Rectal smooth muscle tissue (tissue), 1 donor: ENCODE data around the gene GCA.
A peak's percentile ranks its signal among the peaks of the same experiment; 100 is the strongest.

Experiments used
- H3K27ac ChIP-seq: one replicate; pipeline ENCODE4 v1.7.0; 2013; ENCODE audit warnings: low read depth, low read length, inconsistent platforms
- H3K27me3 ChIP-seq: one replicate; pipeline ENCODE4 v1.7.0; 2013; ENCODE audit warnings: low read length; ENCODE audit not compliant: control insufficient read depth, insufficient read depth
- H3K36me3 ChIP-seq: one replicate; pipeline ENCODE4 v1.7.0; 2013; ENCODE audit warnings: low read length; ENCODE audit not compliant: control insufficient read depth, insufficient read depth
- H3K4me1 ChIP-seq: one replicate; pipeline ENCODE4 v1.7.0; 2013; ENCODE audit warnings: low read length; ENCODE audit not compliant: control insufficient read depth, insufficient read depth
- H3K4me3 ChIP-seq: one replicate; pipeline ENCODE4 v1.7.0; 2013; ENCODE audit warnings: low read length
- H3K9ac ChIP-seq: one replicate; pipeline ENCODE4 v1.7.0; 2013; ENCODE audit warnings: low read length

The GCA gene

DNA sequence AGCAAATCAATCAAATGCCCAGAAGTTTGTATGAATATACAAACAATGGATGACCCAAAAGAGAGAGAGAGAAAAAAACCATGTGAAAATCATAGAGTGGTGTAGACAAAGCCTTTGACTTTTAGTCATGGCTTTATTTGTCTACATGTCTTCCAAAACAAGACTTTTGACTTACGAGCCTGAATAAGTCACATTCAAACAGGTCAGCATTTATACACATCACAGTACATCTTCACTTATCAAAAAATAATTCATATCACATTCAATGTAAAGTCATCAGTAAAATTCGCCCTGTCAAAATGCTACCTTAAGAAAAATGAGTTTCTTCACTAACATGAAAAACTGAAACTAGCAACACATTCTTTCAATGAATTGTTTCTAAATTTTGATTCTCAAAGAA, 27.3 kb upstream of the GCA start:
- H3K27me3 ChIP-seq, result no peaks in the 10 kb centered on the region
- no peaks in the 10 kb centered on the region for H3K36me3 ChIP-seq
- no peak overlapping the region for H3K27ac ChIP-seq
- H3K9ac ChIP-seq, result no peak overlapping the region
- peak overlapping the region; percentile 23 for H3K4me3 ChIP-seq
- H3K4me1 ChIP-seq, result peaks cover 10% of the 10 kb centered on the region

DNA sequence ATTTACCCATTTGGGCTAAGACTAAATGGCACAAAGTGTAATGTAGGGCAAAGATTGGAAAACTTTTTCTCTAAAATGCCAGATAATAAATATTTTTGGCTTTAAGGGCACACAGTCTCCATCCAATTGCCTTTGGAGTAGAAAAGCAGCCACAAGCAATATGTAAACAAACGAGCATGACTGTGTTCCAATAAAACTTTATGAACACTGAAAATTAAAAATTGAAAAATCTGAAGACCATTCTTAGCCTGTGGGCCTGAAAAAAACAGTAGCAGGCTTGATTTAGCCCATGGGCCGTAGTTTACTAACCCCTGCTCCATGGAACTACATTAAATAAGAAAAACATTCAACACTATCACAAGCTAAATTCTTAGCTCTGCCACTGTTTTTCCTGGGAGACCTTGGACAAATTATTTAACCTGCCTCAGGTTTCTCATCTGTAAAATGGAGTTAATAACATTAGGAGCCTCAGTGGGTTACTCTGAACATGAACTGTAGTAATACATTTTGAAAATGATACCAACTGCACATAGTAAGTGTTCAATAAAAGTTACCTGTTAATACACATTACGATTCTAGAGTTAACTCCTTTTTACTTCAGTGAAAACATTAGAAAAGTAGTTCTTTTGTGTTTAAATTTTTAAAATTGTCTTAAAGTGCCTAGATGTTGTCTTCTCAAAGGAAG, 26.7 kb upstream of the GCA start:
- no peaks in the 10 kb centered on the region for H3K36me3 ChIP-seq

DNA sequence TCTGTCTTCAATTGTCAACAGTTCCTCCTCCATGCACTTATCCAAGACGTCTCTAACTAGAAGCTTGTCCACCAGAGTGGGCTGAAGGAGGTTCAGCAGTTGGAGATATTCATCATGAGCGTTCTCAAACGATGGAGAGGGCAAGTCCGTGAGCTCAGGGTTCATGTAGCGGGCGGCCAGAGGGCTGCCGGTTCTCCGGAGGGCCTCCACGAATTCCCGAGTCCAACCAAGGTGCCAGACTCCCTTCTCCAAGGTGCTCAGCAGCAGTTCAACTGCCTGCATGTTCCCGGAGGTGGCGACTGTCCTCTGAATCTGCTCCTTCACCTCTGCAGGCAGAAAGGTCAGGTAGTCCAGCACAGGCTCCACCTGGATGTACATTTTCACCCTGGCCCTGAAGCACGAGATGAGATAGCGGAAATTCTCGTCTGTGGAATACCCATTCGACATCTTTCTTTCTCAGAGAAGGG, 26.0 kb upstream of the GCA start:
- H3K27me3 ChIP-seq, result no peaks in the 10 kb centered on the region
- peak overlapping the region; percentile 98 for H3K4me3 ChIP-seq
- peak overlapping the region; percentile 76 for H3K9ac ChIP-seq
- H3K36me3 ChIP-seq, result no peaks in the 10 kb centered on the region
- peak overlapping the region; percentile 76 for H3K27ac ChIP-seq
- H3K4me1 ChIP-seq, result peaks cover 10% of the 10 kb centered on the region

More for the DNA sequence above, 26.7 kb upstream of the GCA start:
- Histone ChIP-seq H3K27me3 (no peaks in the 10 kb centered on the region), H3K4me1 (peaks cover 10% of the 10 kb centered on the region), H3K4me3 (peak overlapping the region; percentile 98), H3K27ac (no peak overlapping the region), H3K9ac (no peak overlapping the region)

DNA sequence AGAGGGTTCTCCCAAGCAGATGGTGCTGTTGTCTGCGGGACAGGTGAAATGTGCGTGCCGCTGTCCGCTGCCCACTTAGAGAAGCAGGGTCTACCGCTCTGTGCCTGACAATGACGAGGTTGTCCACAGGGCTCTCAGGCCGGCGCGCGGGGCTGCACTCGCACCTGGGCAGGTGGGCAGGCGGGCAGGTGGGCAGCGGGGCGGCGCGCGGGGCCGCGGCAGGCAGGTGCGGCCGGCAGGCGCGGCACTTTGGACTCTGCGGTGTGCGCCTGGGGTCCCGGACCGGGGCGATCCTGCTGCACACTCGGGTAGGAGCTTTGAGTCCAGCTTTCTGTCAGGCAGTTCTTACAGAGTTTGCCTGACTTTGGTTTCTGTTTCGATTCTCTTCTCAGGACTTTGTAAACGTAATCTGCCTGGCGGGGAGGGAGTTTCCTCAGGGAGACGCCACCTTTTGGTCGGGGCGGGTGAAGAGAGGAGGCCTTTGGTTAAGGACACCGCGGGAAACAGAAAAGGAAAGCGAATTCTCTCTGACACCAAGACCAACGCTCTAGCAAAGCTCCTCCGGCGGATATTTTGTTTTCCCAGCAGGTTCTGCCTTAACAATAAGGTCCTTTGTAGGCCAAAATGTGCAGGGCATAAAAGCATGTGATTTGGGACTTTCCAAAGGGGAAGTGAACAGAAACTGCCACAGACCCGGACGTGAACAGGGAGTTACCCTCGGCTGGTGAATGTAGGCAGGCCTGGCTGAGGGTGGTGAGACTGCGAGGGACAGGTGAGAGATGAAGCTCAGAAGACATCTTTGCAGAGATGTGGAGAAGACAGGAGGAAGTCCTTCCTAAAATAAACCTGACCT, 25.4 kb upstream of the GCA start, which contains the start of gene IFIH1:
IFIH1 (minus strand) TSS at position 357 of the 853 bp plus-strand sequence. CDS start 377 bp downstream, outside the sequence.
- Histone ChIP-seq H3K9ac (peak within 1 kb of the TSS; percentile 76), H3K27ac (peak within 1 kb of the TSS; percentile 76), H3K27me3 (no peaks in the 10 kb centered on the region), H3K4me3 (peak within 1 kb of the TSS; percentile 98), H3K4me1 (peaks cover 10% of the 10 kb centered on the region), H3K36me3 (no peaks in the 10 kb centered on the region)

DNA sequence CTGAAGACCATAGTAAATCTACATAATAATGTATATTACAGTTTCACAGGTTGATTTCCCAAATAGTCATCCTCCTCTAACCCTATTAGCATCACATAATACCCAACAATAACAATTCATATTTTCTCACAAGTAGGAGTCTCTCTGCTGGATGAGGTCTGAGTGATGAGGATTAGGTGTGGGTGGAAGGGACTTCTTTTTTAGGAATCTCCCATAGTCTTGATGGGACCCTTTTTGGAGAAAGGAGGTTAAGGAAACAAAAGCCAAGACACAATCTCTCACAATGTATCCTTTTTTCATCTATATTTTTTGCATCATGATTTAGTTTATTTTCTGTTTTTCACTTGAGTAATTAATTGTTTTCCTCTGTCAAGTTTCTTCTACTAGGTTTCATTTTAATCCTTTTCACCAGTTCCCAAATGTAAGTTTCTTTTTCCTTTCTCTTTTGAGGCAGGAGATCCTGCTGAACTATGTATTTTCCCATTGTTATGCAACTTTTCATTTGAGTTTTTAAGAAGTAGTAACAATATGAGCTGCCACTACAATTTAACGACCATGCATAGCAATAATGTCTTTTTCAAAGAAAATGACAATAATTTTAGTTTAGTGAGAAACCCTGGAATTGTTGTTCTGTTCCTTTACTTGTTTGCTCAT, 22.9 kb upstream of the GCA start:
- no peak overlapping the region for H3K27ac ChIP-seq
- H3K36me3 ChIP-seq, result no peaks in the 10 kb centered on the region
- no peak overlapping the region for H3K4me3 ChIP-seq
- H3K4me1 ChIP-seq, result peaks cover 10% of the 10 kb centered on the region
- H3K9ac ChIP-seq, result no peak overlapping the region
- no peaks in the 10 kb centered on the region for H3K27me3 ChIP-seq

DNA sequence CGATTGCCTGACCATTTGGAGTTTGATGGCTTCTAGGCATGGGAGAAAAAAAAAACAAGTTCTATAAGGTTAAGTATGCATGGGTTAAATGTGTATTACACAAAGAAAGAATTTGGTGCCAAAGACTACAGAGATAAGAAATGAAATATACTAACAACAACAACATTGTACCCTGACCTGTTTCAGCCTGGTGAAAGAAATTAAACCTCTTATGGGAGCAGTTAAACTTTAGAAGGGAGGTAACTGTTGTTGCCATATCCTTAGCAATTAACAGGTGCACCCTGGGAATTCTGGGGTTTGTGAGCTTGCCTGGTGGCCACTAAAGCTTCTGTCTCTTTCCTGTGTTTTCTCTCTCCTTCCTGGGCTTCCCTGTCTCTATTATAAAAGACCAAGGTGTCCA, 19.0 kb upstream of the GCA start:
- H3K4me3 ChIP-seq, result no peak overlapping the region
- H3K9ac ChIP-seq, result no peak overlapping the region
- H3K36me3 ChIP-seq, result no peaks in the 10 kb centered on the region
- no peak overlapping the region for H3K27ac ChIP-seq
- H3K27me3 ChIP-seq, result no peaks in the 10 kb centered on the region
- H3K4me1 ChIP-seq, result no peaks in the 10 kb centered on the region

DNA sequence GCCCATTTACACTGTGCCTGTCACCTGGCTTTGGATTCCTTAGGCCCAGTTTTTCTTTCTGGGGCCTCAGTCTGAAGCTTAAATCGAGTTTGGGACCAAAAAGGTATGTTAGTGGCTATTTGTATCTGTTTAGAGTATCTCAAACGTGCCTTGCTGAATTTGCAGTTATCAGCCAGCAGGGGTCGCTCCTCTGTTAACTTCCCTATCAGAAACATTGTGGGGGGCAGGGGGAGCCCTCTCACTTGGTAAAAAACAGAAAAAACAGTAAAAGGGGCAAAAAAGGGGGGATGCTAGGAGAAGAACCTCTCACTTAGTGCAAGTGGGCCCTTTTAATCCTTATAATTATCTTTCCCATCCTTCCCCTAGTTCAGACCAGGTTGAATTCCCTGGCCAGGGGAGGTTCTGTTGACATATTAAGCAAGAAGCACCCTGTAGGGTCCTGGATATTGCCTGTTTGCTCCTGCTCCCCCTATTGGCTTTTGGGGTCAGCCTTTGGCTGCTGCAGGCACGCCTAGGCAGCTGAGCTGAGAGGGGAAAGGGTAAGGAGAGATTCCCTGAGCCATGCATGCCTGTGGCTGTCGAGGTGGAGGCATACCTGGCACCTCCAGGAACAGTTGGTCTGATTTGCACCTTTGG, 16.7 kb upstream of the GCA start:
- H3K4me1 ChIP-seq, result no peaks in the 10 kb centered on the region
- no peak overlapping the region for H3K9ac ChIP-seq
- H3K27me3 ChIP-seq, result no peaks in the 10 kb centered on the region
- no peaks in the 10 kb centered on the region for H3K36me3 ChIP-seq
- H3K4me3 ChIP-seq, result no peak overlapping the region
- no peak overlapping the region for H3K27ac ChIP-seq

DNA sequence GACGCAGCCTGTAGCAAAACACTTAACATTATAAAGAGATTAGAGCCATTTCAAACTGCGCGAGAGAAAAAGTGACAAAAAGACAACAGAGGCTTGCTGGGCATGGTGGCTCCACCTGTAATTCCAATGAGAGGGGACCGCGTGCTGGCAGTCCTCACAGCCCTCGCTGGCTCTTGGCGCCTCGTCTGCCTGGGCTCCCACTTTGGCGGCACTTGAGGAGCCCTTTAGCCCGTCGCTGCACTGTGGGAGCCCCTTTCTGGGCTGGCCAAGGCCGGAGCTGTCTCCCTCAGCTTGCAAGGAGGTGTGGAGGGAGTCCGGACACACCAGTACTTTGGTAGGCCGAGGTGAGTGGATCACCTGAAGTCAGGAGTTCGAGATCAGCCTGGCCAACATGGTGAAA, 16.1 kb upstream of the GCA start:
- H3K9ac ChIP-seq, result no peak overlapping the region
- H3K27ac ChIP-seq, result no peak overlapping the region
- no peaks in the 10 kb centered on the region for H3K27me3 ChIP-seq
- H3K36me3 ChIP-seq, result no peaks in the 10 kb centered on the region
- no peaks in the 10 kb centered on the region for H3K4me1 ChIP-seq
- no peak overlapping the region for H3K4me3 ChIP-seq

DNA sequence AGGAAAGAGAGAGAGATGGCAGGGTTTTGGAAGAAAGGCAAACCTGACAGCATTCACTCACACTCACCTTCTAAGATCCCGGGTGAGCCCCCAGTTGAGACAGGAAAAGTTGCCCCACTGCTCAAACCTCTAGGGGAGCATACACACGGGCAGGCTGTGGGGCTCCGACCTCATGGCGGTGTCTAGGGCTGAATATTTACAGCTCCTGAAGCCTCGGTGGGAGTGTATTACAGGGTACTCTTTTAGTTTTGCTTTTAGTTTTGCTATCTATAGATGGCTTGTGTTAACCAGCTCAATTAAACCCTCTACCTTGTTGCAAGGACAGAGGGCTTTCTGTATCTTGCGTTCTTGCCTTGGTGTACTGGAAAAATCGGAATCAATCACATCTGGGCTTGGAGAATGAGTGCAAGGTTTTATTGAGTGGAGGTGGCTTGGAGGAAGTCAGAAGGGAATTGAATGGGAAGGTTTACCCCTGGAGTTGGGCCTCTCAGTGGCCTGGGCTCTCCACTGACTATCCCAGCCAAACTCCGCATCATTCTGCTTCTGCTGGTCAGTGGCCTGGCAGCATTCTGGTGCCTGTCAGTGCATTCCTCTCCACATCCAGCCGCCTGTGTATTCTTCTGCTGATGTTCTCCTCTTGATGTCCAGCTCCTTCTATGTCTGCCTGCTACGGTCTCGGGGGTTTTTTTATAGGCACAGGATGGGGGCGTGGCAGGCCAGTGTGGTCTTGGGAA, 15.3 kb upstream of the GCA start:
- no peak overlapping the region for H3K27ac ChIP-seq
- no peaks in the 10 kb centered on the region for H3K36me3 ChIP-seq
- no peaks in the 10 kb centered on the region for H3K27me3 ChIP-seq
- no peak overlapping the region for H3K4me3 ChIP-seq
- no peak overlapping the region for H3K9ac ChIP-seq
- no peaks in the 10 kb centered on the region for H3K4me1 ChIP-seq

DNA sequence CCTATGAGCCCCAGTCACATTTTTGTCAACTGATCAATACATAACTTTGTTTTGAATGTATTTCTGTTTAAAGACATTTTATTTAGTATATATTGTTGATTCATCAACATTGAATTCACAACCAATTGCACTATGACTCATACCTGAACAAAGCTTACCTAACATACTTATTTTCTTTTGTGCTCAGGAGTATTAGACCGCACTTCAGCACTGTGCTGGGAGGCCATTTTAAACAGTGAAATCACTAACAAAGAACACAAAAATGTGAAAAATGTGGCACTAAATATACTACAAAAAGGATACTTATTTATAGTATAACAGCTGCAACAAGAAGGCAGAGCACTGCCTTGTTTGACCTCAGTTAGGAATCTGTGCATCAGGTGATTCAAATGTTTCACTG, 13.1 kb upstream of the GCA start:
- Histone ChIP-seq H3K4me1 (no peaks in the 10 kb centered on the region), H3K36me3 (no peaks in the 10 kb centered on the region), H3K27ac (no peak overlapping the region), H3K9ac (no peak overlapping the region), H3K27me3 (no peaks in the 10 kb centered on the region), H3K4me3 (no peak overlapping the region)

DNA sequence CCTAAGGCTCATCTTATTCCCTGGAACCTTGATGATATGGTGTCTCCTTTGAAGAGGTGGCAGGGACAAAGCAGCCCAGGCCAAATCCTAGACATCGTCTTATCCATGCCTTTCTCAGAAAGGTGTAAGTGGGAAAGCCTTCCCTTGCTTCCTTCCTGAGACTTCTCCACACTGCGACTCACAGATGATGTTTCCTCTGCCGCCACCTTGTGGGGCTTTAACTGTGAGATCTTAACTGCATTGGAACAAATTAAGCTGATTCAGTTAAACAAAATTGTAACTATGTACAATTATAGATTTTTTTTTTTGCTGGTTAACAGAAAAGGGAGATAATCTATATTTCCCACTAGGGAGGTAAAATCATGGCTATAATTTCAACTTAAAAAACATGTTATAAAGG, 10.0 kb upstream of the GCA start:
- H3K9ac ChIP-seq, result no peak overlapping the region
- no peak overlapping the region for H3K4me3 ChIP-seq
- H3K27me3 ChIP-seq, result no peaks in the 10 kb centered on the region

More for the DNA sequence above, 10.0 kb upstream of the GCA start:
- no peaks in the 10 kb centered on the region for H3K4me1 ChIP-seq
- H3K27ac ChIP-seq, result no peak overlapping the region
- H3K36me3 ChIP-seq, result no peaks in the 10 kb centered on the region
